GM19397 (cell line): Measurements from ENCODE around the gene CACNG8.

Source experiments
- ATAC-seq: cut with Tn5 transposase; IDR thresholded peaks from one replicate; pipeline ENCODE4 v1.9.1; 2021; ENCODE audit warnings: mild to moderate bottlenecking, moderate library complexity; ENCODE audit not compliant: unreplicated experiment

CACNG8 gene

DNA sequence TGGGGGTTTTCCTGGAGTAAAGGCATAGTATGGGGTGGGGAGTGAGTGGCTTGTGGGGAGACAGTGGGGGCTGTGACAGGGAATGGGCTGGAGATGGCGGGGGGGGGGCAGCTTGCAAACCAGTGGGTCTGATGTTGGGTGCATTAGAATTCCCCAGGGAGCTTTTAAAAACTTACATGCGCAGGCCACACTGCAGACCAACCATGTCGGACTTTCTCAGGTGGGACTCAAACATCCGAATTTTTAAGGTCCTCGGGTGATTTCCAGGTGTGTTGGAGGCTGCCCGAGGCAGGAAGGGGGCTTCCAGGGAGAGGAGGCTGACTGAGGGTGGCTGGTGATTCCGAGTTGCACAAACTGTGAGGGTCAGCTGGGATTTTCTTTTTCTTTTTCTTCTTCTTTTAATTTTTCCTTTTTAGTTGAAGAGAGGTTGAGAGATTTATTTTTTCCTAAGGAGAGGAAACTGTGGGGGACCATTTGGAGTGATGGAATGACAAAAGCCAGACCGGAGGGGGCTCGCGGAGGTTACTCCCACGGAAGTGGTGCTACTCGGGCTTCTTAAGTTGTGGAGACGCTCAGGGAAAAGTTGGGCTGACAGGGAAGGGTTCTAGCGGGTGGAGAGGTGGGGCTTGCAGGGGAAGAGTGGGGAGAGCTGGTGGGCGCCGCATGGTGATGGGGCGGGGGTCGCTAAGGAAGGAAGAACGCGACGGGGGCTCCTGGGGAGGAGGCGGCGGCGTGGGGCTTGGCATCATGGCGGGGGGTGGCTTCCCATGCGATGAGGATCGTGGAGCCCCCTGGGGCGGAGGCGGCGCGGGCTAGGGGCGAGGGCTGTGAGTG, 997 bp upstream of the CACNG8 start:
- no peak for ATAC-seq

DNA sequence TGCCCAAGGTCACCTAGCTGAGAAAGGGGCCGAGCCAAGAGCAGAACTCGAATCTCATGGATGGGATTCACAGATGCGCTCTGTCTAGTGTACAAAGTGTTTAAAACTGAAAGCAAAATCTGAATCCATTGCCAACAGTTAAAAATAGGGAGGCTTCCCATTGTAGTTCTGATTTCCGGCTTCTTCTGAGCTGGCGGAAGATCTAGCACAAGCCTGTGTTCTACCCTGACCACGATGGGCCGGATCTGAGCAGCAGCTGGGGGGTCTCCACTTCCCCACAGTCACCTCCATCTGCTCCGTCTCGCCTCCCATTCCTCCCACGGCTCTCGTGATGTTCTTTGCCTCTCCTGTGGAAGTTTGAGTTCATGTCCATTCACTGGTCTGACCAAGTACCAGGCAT, 2.4 kb downstream of the CACNG8 start:
- ATAC-seq = no peak

DNA sequence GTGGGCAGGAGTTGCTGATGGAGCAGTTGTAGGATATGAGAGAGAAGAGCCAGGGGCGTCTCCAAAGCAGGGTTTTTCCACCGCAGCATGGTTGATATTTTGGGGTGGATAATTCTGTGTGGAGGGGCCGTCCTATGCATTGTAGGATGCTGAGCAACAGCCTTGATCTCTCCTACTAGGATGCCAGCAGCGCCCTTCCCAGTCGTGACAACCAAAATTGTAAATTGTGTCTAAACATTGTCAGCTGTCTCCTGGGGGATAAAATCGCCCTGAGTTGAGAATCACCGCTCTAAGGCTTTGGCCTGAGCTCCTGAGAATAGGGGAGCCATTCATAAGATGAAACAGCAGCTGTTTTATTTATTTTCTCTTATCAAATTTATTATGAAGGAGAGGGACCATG, 4.2 kb downstream of the CACNG8 start:
- no peak for ATAC-seq

DNA sequence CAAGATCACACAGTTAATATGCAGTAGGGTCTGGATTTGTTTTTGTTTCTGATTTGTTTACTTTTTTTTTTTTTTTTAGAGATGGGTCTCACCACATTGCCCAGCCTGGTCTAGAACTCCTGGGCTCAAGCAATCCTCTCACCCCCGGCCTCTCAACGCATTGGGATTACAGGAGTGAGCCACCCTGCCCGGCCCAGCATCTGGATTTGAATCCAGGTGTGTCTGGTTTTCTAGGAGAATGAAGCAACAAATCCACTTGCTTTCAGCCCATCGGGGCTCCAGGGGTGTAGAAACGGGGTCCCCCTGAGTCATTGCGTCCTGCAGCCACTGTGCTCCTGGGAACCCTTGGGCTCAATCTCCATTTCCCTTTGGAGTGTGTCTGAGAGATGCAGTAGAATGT, 6.6 kb downstream of the CACNG8 start:
- ATAC-seq = no peak

DNA sequence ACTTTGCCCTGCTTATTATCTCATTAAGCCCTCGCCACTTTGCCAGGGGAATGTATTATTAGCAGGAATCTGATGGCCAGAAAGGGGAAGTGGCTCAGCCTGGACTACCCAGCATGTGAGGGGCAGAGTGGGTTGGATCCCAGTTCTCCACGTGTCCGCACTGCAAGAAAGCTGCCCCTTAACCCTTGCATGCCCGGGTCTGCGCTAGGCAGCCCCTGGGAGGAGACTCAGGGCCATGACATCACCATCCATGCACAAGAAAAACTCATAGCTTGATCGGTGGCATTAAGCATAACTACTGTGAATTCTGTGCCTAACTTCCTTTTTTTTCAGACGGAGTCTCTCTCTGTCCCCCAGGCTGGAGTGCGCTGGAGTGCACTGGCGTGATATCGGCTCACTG, 8.9 kb downstream of the CACNG8 start:
- ATAC-seq = no peak

DNA sequence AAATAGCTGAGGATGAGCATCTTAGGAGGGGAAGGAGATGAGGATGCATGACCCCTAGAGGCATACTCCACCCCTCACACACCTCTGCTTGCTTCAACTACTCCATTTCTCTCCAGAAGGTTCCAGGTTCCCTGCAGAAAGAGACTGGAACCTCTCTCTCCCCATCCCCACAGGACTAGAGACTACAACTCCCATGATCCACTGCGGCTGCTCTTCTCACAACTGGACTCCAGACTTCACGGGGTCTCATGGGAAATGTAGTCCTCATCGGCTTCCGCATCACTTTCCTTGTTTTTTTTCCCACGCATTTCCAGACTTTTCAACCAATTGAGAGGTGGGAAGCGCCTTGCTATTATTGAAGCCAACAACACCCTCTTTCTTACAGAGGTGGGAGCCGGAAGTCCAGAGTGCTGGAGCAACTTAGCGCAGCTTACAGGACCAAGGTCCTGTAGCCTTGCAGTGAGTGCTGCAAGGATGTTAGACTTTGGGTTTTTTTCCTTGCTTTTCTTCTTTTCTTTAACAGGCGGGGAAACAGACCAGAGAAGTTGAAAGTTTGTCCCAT, 14.8 kb downstream of the CACNG8 start:
- ATAC-seq = no peak

DNA sequence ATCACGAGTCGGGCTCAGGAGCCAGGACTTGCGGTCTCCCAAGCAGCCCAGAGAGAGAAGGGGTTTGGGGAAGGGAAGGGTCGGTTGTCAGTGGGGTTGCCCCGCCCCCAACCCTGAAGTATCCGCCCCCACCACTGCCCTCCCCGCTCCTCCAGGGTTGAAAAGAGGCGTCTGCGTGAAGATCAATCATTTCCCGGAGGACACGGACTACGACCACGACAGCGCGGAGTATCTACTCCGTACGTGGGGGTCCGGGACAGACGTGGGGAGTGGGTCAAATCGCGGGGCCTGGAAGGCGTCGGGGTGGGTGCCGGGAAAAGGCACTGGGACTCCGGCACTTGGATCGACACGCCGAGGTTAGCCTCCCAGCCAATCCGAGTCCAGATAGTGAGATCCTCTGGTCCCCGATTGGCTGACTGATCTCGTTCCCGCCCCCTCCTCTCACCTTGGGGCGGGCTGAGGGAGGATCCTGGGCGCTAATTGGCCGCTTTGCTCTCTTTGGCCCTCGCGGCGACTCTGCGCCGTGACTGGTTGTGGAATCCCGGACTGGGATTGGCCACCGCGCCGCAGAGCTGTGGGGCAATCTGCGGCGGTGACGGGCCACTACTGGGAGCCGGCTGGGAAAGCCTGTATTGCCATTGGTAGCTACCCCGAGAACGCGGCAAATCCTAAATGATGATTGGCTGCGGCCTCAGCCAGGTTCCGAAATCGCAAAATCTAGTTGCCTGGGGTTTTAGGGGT, 15.4 kb downstream of the CACNG8 start:
- no peak for ATAC-seq

DNA sequence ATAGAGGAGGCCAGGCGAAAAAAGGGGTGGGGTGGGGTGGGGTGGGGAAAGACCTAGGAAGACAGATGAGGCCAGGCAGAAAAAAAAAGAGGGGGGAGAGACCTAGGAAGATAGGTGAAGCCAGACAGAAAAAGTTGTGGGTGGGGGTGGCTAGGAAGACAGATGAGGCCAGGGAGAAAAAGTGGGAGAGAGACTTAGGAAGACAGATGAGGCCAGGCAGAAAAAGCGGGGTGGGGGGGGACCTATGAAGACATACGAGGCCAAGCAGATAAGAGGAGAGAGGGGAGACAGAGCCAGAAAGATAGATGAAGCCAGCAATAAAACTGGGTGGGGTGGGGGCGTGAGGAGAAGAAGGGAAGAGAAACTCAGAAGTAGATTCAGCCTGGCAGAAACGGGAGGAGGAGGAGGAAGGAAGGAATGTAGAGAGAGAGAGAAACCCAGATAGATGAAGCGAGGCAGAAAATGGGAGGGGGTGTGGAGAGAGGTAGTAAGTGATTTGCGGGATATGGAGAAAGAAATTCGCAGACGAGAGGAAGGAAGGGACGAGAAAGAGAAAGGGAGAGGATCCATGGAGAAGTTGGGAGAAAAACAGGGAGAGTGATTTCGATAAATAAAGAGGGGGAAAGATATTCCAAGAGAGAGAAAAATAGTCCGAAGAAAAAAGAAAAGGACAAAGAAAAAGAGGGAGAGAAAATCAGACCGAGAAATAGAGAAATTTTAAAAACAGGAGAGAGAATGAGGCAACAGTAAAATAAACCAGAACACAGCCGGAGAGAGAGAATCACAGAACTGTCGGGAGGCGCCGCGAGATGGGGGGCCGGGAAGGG, 16.5 kb downstream of the CACNG8 start:
- ATAC-seq = no peak

DNA sequence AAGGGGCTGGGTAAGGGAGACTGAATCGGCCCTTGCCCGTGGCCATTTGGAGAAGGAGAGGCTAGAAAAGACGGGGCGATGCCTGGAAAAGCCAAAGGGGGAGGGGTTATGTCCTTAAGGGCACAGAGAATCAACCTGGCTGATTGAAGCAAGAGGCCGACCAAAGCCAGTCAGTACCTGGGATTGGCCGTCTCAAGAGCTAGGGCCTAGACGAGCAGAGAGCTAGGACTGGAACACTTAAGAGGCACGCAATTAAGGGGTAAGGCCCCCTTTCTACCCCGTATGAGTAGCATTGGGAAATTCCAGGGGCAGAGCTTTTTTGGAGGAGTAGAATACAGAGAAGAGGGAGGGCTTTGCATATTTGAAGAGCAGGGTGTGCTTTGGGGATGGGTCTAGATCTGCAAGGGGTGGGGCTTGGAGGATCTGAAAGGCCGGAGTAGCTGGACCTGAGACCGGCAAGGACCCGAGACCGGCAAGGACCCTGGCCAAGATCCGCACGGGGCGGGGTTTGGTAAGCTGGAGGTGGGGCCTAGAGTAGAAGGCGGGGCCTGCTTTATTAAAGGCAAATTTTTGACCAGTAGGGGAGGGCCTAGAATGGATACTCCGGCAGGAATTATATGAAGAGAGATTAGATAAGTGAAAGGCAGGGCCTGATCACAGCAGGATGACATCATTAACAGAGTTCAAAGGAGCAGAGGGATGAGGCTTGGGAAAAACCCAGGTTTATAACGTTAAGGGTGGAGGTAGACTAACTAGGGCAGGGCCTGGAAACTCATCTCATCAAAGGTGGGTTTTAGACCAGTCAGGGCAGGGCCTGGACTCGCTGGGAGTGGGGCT, 18.0 kb downstream of the CACNG8 start:
- ATAC-seq = no peak

DNA sequence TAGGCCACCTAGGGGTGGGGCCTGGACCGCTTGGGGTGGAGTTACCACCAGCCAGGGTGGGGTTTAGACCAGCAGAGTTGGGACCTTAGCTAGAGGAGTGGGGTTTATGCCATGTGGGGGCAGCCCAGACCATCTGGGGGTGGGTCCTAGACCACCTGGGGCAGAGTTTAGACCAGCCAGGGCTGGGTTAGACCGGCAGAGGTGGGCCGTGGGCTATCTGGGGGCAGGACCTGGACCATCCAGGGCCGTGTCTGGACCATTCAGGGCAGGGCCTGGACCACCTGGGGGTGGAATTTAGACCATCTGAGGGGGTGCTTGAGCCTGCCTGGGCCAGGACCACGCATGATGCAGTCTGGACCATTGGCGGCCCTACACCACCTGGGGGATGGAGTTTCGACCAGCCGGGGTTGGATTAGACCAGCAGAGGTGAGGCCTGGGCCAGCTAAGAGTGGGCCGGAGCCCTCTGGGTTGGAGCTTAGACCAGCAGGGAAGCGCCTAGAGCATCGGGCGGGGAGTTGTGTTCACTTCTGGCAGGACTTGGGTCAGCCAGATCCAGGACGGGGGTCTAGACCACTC, 18.7 kb downstream of the CACNG8 start:
- no peak for ATAC-seq

DNA sequence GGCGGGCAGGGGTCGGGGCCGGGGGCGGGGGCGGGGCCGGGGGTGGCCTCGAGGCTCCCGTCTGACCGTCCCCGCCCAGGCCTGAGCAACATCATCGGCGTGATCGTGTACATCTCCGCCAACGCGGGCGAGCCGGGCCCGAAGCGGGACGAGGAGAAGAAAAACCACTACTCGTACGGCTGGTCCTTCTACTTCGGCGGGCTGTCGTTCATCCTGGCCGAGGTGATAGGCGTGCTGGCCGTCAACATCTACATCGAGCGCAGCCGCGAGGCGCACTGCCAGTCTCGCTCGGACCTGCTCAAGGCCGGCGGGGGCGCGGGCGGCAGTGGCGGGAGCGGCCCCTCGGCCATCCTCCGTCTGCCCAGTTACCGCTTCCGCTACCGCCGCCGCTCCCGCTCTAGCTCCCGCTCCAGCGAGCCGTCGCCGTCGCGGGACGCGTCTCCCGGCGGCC, 19.3 kb downstream of the CACNG8 start:
- no peak for ATAC-seq

DNA sequence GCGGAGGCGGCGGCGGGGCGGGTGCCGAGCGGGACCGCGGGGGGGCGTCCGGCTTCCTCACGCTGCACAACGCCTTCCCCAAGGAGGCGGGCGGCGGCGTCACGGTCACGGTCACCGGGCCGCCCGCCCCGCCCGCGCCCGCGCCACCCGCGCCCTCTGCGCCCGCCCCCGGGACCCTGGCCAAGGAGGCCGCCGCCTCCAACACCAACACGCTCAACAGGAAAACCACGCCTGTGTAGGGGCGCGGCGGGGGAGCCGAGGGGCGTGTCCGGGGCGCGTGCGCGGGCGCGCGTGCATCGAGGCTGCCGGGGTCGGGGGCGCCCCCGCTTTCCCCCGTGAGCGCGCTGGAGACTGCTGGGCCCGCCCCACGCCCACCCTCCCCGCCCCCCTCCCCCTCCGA, 19.9 kb downstream of the CACNG8 start:
- no peak for ATAC-seq

DNA sequence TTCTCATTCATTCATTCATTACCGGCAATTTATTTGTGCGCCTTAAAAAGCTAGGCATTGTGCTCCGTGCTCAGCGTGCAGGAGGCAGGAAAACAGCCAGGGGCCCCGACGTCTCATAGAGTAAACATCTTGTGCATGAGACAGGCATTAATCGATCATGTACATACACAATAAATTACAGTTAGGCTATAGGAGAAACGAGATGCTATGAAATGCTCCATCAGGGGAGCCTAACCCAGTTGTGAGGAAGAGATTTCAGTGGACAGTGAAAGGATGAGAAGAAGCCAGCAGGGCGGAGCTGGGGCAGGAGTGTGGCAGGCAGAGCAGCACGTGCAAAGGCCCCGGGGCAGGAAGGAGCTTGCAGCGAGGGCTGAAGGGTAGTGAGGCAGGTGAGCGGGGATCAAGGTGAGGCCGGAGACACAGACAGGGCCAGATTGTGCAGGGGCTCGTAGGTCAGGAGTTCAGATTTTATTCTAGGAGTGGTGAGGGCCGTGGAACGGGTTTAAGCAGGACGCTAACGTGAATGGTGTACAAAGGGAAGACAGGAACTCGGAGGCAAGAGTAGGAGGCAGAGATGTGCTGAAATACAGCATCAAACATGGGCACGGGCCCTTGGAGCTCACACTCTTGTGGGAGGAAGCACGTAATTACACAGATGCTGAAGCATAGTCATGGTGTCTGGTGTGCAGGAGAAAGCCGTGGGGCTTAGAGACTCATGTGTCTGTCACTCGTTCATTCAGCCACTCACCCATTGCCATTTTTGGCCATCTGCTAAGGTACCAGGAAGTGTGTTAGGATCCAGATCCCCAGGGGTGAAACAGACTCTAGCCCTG, 20.9 kb downstream of the CACNG8 start:
- ATAC-seq = no peak

DNA sequence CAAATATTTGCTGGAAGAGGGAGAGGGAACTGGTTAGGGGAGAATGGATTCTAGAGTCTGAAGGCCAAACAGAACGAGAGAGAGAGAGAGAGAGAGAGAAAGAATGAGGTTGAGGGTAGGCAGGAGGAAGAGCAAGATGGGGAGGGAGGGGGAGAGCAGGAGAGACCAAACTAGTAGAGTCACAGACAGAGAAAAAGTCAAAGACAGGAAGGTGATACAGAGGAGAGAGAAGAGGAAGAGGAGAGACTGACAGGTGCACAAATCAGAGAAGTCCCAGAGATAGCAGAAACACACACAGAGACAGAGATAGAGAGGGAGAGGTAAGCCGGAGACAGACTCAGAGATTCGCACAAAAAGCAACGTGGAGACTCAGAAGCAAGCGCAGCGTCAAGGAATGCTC, 23.1 kb downstream of the CACNG8 start:
- no peak for ATAC-seq

DNA sequence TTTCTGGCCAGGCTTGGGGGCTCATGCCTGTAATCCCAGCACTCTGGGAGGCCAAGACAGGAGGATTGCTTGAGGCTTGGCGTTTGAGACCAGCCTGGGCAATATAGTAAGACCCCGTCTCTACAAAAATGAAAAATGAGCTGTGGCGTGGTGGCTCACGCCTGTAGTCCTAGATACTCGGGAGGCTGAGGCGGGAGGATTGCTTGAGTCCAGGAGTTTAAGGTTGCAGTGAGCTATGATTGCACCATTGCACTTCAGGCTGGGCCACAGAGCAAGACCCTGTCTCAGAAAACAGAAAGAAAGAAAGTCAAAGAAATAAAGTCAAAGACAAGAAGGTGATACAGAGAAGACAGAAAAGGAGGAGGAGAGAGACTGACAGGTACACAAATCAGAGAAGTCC, 26.2 kb downstream of the CACNG8 start:
- no peak for ATAC-seq

DNA sequence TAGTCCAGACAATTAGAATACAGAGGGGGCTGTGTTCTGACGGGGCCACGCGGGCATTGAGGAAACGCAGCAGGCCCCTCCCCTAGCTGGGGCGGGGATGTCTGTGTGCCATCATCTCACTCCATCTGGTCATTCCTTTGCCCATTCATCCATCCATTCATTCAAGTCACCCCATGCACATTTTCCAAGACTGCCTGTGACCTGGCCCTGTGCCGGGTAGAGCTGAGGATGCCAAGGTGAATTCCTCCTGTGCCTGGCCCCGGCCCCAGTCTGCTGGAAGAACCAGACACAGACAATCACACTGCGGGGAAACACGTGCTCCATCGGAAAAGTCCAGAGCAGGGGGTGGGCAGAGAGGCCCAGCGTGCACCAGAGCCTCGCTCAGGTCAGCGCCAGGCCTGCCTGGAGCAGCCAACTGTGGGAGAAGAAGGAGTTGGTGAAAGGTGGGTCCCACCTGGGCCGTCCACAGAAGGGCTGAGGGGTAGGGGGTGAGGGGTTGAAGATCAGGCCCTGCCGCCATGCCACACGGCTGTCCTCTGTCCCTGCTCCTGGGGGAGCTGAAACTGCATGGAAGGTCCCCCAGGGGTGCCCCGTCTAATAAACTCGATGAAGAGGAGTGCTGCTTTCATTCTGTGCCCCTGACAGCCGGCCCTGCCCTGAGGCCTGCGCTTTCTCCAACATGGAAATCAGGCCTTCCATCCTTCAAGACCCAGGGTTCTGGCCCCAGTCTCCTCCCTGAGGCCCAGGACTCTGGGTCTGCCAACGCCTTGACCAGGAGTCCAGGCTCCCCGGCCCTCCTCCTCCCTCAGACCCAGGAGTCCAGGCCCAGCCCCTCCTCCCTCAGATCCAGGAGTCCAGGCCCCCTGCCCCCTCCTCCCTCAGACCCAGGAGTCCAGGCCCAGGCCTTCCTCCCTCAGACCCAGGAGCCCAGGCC, 27.1 kb downstream of the CACNG8 start:
- ATAC-seq = no peak

DNA sequence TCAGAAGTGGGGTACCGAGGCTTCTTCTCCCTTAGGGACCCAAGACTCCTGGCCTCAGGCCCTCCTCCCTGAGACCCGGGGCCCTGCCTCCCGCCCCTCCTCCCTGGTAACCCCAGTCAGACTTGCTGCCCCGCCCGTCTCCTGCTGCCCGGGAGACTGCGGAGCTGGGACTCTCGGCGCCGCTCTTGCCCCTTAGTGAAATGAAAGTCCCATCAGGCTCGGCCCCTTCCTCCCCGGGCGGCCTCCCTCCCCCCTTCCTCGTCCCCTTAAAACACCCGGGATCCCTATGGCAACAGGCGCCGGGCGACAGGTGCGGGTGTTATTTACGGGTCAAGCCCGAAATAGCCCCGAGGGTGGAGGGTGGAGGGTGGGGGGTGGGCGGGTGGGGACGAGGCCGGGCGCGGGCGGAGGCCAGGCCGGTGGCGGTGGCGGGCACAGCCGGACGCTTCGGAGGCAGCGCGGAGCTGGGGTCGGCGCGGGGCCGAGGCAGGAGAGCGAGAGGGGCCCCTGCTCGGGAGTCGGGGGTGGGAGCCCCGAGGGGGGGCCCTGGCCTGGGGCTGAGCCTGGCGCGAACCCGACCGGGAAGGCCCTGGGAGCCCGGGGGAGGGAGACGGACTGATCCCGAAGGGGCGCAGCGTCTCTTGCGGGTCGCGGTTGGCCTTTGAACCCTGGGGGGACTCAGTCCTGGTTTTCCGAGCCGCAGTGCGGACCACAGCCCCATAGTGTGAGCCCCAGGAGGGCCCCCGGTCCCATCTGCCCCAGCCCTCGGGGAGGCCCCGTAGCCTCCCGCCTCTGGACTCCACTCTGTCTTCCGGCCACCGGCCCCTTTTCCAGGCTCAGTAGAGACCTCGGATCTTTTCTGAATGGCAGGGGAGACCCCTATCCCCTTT, 28.7 kb downstream of the CACNG8 start, which contains the start of gene CACNG6:
Gene CACNG6, plus strand, starts transcription at position 414 of the 890 bp plus-strand sequence. CDS start 1,241 bp downstream, outside the sequence.
- ATAC-seq = no peak
